ENCODE data around the gene CCDC33. TPM values are rescaled to one million over a fixed set of nuclear protein-coding genes. Genes with fewer than 3 reads are reported as not detected.

CCDC33 gene
- total RNA-seq, 2 donors from 2014 or later: 0.10 to 0.21 TPM

- no peak overlapping the region for H3K27ac ChIP-seq
- H3K4me3 ChIP-seq: no peak overlapping the region
- H3K9me3 ChIP-seq: no peaks in the 10 kb centered on the region
- DNase-seq: no peak
- TF ChIP-seq CTCF (IDR thresholded peaks at IDR 0.05): no peak
- H3K9ac ChIP-seq (ENCODE audit: low read depth in 2 of 2, low read length in 2 of 2): no peak overlapping the region
- H3K36me3 ChIP-seq: no peaks in the 10 kb centered on the region
- no peaks in the 10 kb centered on the region for H3K4me1 ChIP-seq
- peaks cover 5% of the 10 kb centered on the region for H3K27me3 ChIP-seq
- intact Hi-C loops (cut with DNase I): no loop called here
These were observed 6.5 kb downstream of the CCDC33 start for GRCh38 chr15:74242441-74243185.

- peaks cover 5% of the 10 kb centered on the region for H3K27me3 ChIP-seq
- H3K27ac ChIP-seq: no peak overlapping the region
- no peak overlapping the region for H3K4me3 ChIP-seq
- no peak overlapping the region for H3K9ac ChIP-seq (ENCODE audit: low read depth in 2 of 2, low read length in 2 of 2)
- H3K36me3 ChIP-seq: no peaks in the 10 kb centered on the region
- no peaks in the 10 kb centered on the region for H3K4me1 ChIP-seq
- no peak for TF ChIP-seq CTCF (IDR thresholded peaks at IDR 0.05)
- intact Hi-C loops (cut with DNase I): no loop called here
- DNase-seq: no peak
- H3K9me3 ChIP-seq: no peaks in the 10 kb centered on the region
These were observed 7.3 kb downstream of the CCDC33 start for GRCh38 chr15:74243431-74243830.

GRCh38 chr15:74244822-74245341 is 8.8 kb downstream of the CCDC33 start:
- H3K27ac ChIP-seq: no peak overlapping the region
- H3K9me3 ChIP-seq: no peaks in the 10 kb centered on the region
- H3K36me3 ChIP-seq: no peaks in the 10 kb centered on the region
- no peak overlapping the region for H3K9ac ChIP-seq (ENCODE audit: low read depth in 2 of 2, low read length in 2 of 2)
- intact Hi-C loops (cut with DNase I): no loop called here
- H3K4me1 ChIP-seq: no peaks in the 10 kb centered on the region
- no peak for DNase-seq
- peaks cover 5% of the 10 kb centered on the region for H3K27me3 ChIP-seq
- no peak for TF ChIP-seq CTCF (IDR thresholded peaks at IDR 0.05)
- no peak overlapping the region for H3K4me3 ChIP-seq

- no peak overlapping the region for H3K4me3 ChIP-seq
- intact Hi-C loops (cut with DNase I): no loop called here
- TF ChIP-seq CTCF (IDR thresholded peaks at IDR 0.05): no peak
These were observed 9.3 kb downstream of the CCDC33 start for GRCh38 chr15:74245342-74245931.

GRCh38 chr15:74250266-74250665 is 14.1 kb downstream of the CCDC33 start:
- Histone ChIP-seq H3K36me3 (no peaks in the 10 kb centered on the region), H3K9ac (ENCODE audit: low read depth in 2 of 2, low read length in 2 of 2) (no peak overlapping the region), H3K9me3 (no peaks in the 10 kb centered on the region), H3K4me3 (no peak overlapping the region), H3K4me1 (no peaks in the 10 kb centered on the region), H3K27me3 (peaks cover 3% of the 10 kb centered on the region), H3K27ac (no peak overlapping the region)
- intact Hi-C loops (cut with DNase I): no loop called here
- no peak for TF ChIP-seq CTCF (IDR thresholded peaks at IDR 0.05)
- no peak for DNase-seq

More at GRCh38 chr15:74245342-74245931, 9.3 kb downstream of the CCDC33 start:
- Histone ChIP-seq H3K9ac (ENCODE audit: low read depth in 2 of 2, low read length in 2 of 2) (no peak overlapping the region), H3K27ac (no peak overlapping the region), H3K4me1 (no peaks in the 10 kb centered on the region), H3K36me3 (no peaks in the 10 kb centered on the region), H3K27me3 (peaks cover 5% of the 10 kb centered on the region), H3K9me3 (no peaks in the 10 kb centered on the region)
- no peak for DNase-seq

Measured in colonic mucosa (tissue), 4 donors.